H9 (cell line): Measurements from ENCODE around the gene PRKRA. TPM values are rescaled to one million over a fixed set of nuclear protein-coding genes. Genes with fewer than 3 reads are reported as not detected.

Experiments used
- DNase-seq: peaks from one replicate; pipeline ENCODE4 v3.0.0-alpha.2; 2017
- H2AFZ ChIP-seq: one replicate; pipeline ENCODE4 v1.6.1; 2013; ENCODE audit warnings: mild to moderate bottlenecking, low read length, control low read depth, moderate library complexity
- H2AK5ac ChIP-seq: 2 replicates; pipeline ENCODE4 v1.6.1; 2013; ENCODE audit warnings: low read length, control low read depth, mixed read lengths; ENCODE audit not compliant: insufficient read length
- H2BK120ac ChIP-seq: one replicate; pipeline ENCODE4 v1.6.1; 2013; ENCODE audit warnings: low read depth, mild to moderate bottlenecking, low read length, control low read depth, inconsistent platforms; ENCODE audit not compliant: poor library complexity, severe bottlenecking
- H2BK12ac ChIP-seq: 2 replicates; pipeline ENCODE4 v1.6.1; 2013; ENCODE audit warnings: low read length, control low read depth, mixed read lengths, low read depth; ENCODE audit not compliant: insufficient read length
- H2BK15ac ChIP-seq: 2 replicates; pipeline ENCODE4 v1.6.1; 2013; ENCODE audit warnings: low read depth, low read length, control low read depth
- H2BK20ac ChIP-seq: one replicate; pipeline ENCODE4 v1.6.1; 2013; ENCODE audit warnings: low read depth, mild to moderate bottlenecking, low read length, control low read depth, inconsistent platforms; ENCODE audit not compliant: poor library complexity, severe bottlenecking
- H2BK5ac ChIP-seq: 2 replicates; pipeline ENCODE4 v1.6.1; 2013; ENCODE audit warnings: low read length, control low read depth, mixed read lengths; ENCODE audit not compliant: insufficient read length
- H3K14ac ChIP-seq: 2 replicates; pipeline ENCODE4 v1.6.1; 2013; ENCODE audit warnings: low read length, control low read depth; ENCODE audit not compliant: insufficient read depth
- H3K18ac ChIP-seq: 2 replicates; pipeline ENCODE4 v1.6.1; 2013; ENCODE audit warnings: low read depth, mild to moderate bottlenecking, mixed read lengths, low read length, control low read depth; ENCODE audit not compliant: insufficient read length
- H3K23ac ChIP-seq: 2 replicates; pipeline ENCODE4 v1.6.1; 2013; ENCODE audit warnings: low read length, control low read depth, mixed read lengths, low read depth; ENCODE audit not compliant: insufficient read length
- H3K23me2 ChIP-seq: 2 replicates; pipeline ENCODE4 v1.6.1; 2013; ENCODE audit warnings: low read depth, mild to moderate bottlenecking, mixed read lengths, low read length, control low read depth; ENCODE audit not compliant: insufficient read length, poor library complexity, severe bottlenecking
- H3K27ac ChIP-seq: 2 replicates; pipeline ENCODE4 v1.5.1; 2013; ENCODE audit warnings: low read length, control low read depth, mixed read lengths, low read depth; ENCODE audit not compliant: insufficient read length
- H3K27me3 ChIP-seq: 2 replicates; pipeline ENCODE4 v1.6.1; 2013; ENCODE audit warnings: low read length, control low read depth, inconsistent platforms; ENCODE audit not compliant: insufficient read depth
- H3K4ac ChIP-seq: 2 replicates; pipeline ENCODE4 v1.6.1; 2013; ENCODE audit warnings: low read depth, mild to moderate bottlenecking, control low read depth, inconsistent platforms, low read length, moderate library complexity
- H3K4me1 ChIP-seq: 2 replicates; pipeline ENCODE4 v1.6.1; 2013; ENCODE audit warnings: low read length, control low read depth, inconsistent platforms; ENCODE audit not compliant: insufficient read depth
- H3K4me2 ChIP-seq: 2 replicates; pipeline ENCODE4 v1.6.1; 2013; ENCODE audit warnings: low read length, control low read depth, mixed read lengths; ENCODE audit not compliant: insufficient read length, insufficient read depth
- H3K56ac ChIP-seq: 2 replicates; pipeline ENCODE4 v1.6.1; 2013; ENCODE audit warnings: low read depth, mild to moderate bottlenecking, mixed read lengths, low read length, control low read depth; ENCODE audit not compliant: insufficient read length
- H3K79me1 ChIP-seq: 2 replicates; pipeline ENCODE4 v1.6.1; 2013; ENCODE audit warnings: low read depth, mild to moderate bottlenecking, moderate library complexity, low read length, control low read depth, inconsistent platforms; ENCODE audit not compliant: insufficient read depth, poor library complexity, severe bottlenecking
- H3K79me2 ChIP-seq: 2 replicates; pipeline ENCODE4 v1.6.1; 2013; ENCODE audit warnings: low read length, control low read depth, inconsistent platforms; ENCODE audit not compliant: insufficient read depth
- H3K9ac ChIP-seq: 2 replicates; pipeline ENCODE4 v1.6.1; 2013; ENCODE audit warnings: low read length, control low read depth, mixed read lengths; ENCODE audit not compliant: insufficient read length; ENCODE audit errors: extremely low read depth
- H3K9me3 ChIP-seq: one replicate; pipeline ENCODE4 v1.6.1; 2013; ENCODE audit warnings: low read depth, low read length, inconsistent platforms; ENCODE audit not compliant: control insufficient read depth
- H3T11ph ChIP-seq: one replicate; pipeline ENCODE4 v1.6.1; 2013; ENCODE audit warnings: mild to moderate bottlenecking, low read length, control low read depth, inconsistent platforms
- H4K20me1 ChIP-seq: one replicate; pipeline ENCODE4 v1.6.1; 2013; ENCODE audit not compliant: control insufficient read depth, insufficient read length, insufficient read depth
- H4K5ac ChIP-seq: 2 replicates; pipeline ENCODE4 v1.6.1; 2013; ENCODE audit warnings: low read depth, mild to moderate bottlenecking, mixed read lengths, low read length, control low read depth; ENCODE audit not compliant: insufficient read length
- H4K8ac ChIP-seq: replicated peaks from 2 replicates; pipeline ENCODE4 v1.6.1; 2013; ENCODE audit warnings: low read length, control low read depth, mixed read lengths, low read depth; ENCODE audit not compliant: insufficient read length
- H4K91ac ChIP-seq: 2 replicates; pipeline ENCODE4 v1.6.1; 2013; ENCODE audit warnings: low read depth, mild to moderate bottlenecking, moderate library complexity, mixed read lengths, low read length, control low read depth; ENCODE audit not compliant: insufficient read length
- H3K27ac Mint-ChIP-seq, 3 experiments: 2 replicates in 2 of 3; 3 replicates in 1 of 3; pipeline ENCODE4 v1.8.0; 2020 to 2021; ENCODE audit warnings: mixed read lengths in 3 of 3, mild to moderate bottlenecking in 1 of 3, moderate library complexity in 1 of 3
- H3K27me3 Mint-ChIP-seq: 2 replicates; pipeline ENCODE4 v1.8.0; 2021; ENCODE audit warnings: low read depth, mild to moderate bottlenecking, moderate library complexity, mixed read lengths
- H3K36me3 Mint-ChIP-seq, 3 experiments: 2 replicates in 2 of 3; 3 replicates in 1 of 3; pipeline ENCODE4 v1.8.0; 2020 to 2021; ENCODE audit warnings: low read depth in 3 of 3, mixed read lengths in 3 of 3; ENCODE audit not compliant: insufficient read depth in 1 of 3
- H3K4me1 Mint-ChIP-seq, 2 experiments: 2 replicates each; pipeline ENCODE4 v1.8.0; 2020; ENCODE audit warnings: mixed read lengths in 2 of 2
- H3K4me3 Mint-ChIP-seq, 2 experiments: 2 replicates in 1 of 2; 3 replicates in 1 of 2; pipeline ENCODE4 v1.8.0; 2020 to 2021; ENCODE audit warnings: mild to moderate bottlenecking in 2 of 2, mixed read lengths in 2 of 2, moderate library complexity in 1 of 2
- H3K9me3 Mint-ChIP-seq, 2 experiments: 2 replicates in 1 of 2; 3 replicates in 1 of 2; pipeline ENCODE4 v1.8.0; 2020; ENCODE audit warnings: mild to moderate bottlenecking in 2 of 2, mixed read lengths in 2 of 2, moderate library complexity in 1 of 2
- whole genome bisulfite sequencing: extraction: QIAGEN DNeasy Blood & Tissue Kit; methylation state at CpG from one replicate; pipeline ENCODE4 v1.1.7; 2013; ENCODE audit warnings: missing lambda C conversion rate, low lambda C conversion rate, mixed read lengths; ENCODE audit not compliant: insufficient read length; ENCODE audit errors: extremely low coverage; 5-methylcytosine and 5-hydroxymethylcytosine counted together
- total RNA-seq: library from RNA; stranded (reverse); gene quantifications from 2 replicates; pipeline ENCODE4 v1.2.1, GENCODE V29; 2021
- TF ChIP-seq, protein P1 (sequence below): fragments of 200-600 bp; sonication (generic); conservative IDR thresholded peaks from 3 replicates; pipeline ENCODE4 v1.8.0; 2021; ENCODE audit warnings: antibody characterized with exemption, mild to moderate bottlenecking

The PRKRA gene
- total RNA-seq, 1 experiment from 2014 or later: 61.5 TPM

- Histone ChIP-seq H2BK5ac (no peak overlapping the region), H2BK12ac (no peak overlapping the region), H3K9me3 (no peaks in the 10 kb centered on the region), H2BK20ac (no peak overlapping the region), H2AK5ac (no peak overlapping the region), H3K27me3 (no peaks in the 10 kb centered on the region), H3K18ac (no peak overlapping the region), H4K20me1 (no peaks in the 10 kb centered on the region), H4K8ac (no peak overlapping the region), H3K4me1 (peaks cover 3% of the 10 kb centered on the region; the same call in 1 of the 2 replicates), H2BK15ac (no peak overlapping the region), H3K79me1 (peaks cover 3% of the 10 kb centered on the region), H3K56ac (no peak overlapping the region), H4K91ac (no peak overlapping the region), H3K23me2 (peaks cover 7% of the 10 kb centered on the region), H2BK120ac (no peak overlapping the region), H3K4me2 (no peak overlapping the region), H3K4ac (no peak overlapping the region), H2AFZ (no peak overlapping the region), H3K27ac (no peak overlapping the region), H3K23ac (no peak overlapping the region), H3K79me2 (peaks cover 3% of the 10 kb centered on the region; the same call in 1 of the 2 replicates), H3K14ac (no peak overlapping the region), H3K9ac (no peak overlapping the region), H4K5ac (no peak overlapping the region), H3T11ph (no peak overlapping the region)
- no CpG with 5 or more reads among the region's 6 CpGs for WGBS
- no peak overlapping the region; a peak in 1 of 7 replicates for H3K27ac Mint-ChIP-seq
- H3K4me1 Mint-ChIP-seq: peaks cover 18 to 23% of the 10 kb centered on the region in 2 experiments
- peaks cover 0 to 9% (median 4%) of the 10 kb centered on the region in 3 experiments; a peak in 3 of 7 replicates for H3K36me3 Mint-ChIP-seq
- H3K9me3 Mint-ChIP-seq: no peaks in the 10 kb centered on the region; a peak in 1 of 5 replicates
- H3K27me3 Mint-ChIP-seq: no peaks in the 10 kb centered on the region; the same call in 1 of the 2 replicates
- no peak for DNase-seq
- no peak overlapping the region for H3K4me3 Mint-ChIP-seq
- TF ChIP-seq, protein P1, sequence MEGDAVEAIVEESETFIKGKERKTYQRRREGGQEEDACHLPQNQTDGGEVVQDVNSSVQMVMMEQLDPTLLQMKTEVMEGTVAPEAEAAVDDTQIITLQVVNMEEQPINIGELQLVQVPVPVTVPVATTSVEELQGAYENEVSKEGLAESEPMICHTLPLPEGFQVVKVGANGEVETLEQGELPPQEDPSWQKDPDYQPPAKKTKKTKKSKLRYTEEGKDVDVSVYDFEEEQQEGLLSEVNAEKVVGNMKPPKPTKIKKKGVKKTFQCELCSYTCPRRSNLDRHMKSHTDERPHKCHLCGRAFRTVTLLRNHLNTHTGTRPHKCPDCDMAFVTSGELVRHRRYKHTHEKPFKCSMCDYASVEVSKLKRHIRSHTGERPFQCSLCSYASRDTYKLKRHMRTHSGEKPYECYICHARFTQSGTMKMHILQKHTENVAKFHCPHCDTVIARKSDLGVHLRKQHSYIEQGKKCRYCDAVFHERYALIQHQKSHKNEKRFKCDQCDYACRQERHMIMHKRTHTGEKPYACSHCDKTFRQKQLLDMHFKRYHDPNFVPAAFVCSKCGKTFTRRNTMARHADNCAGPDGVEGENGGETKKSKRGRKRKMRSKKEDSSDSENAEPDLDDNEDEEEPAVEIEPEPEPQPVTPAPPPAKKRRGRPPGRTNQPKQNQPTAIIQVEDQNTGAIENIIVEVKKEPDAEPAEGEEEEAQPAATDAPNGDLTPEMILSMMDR: no peak
Observed at GRCh38 chr2:178484245-178485041, 33.5 kb upstream of the PRKRA start.
